Astrocyte (in vitro differentiated cells and primary cell): ENCODE results near the gene SPOCK1.

Experiments used
- CTCF ChIP-seq: IDR thresholded peaks from 2 replicates; pipeline ENCODE4 v1.5.1; 2011; ENCODE audit warnings: low read depth, mild to moderate bottlenecking, inconsistent platforms, low read length, moderate library complexity; ENCODE audit not compliant: insufficient read depth
- EZH2 ChIP-seq: IDR thresholded peaks from 2 replicates; pipeline ENCODE4 v1.6.1; 2012; ENCODE audit warnings: mild to moderate bottlenecking, low read length, inconsistent platforms; ENCODE audit not compliant: insufficient read depth

DNA sequence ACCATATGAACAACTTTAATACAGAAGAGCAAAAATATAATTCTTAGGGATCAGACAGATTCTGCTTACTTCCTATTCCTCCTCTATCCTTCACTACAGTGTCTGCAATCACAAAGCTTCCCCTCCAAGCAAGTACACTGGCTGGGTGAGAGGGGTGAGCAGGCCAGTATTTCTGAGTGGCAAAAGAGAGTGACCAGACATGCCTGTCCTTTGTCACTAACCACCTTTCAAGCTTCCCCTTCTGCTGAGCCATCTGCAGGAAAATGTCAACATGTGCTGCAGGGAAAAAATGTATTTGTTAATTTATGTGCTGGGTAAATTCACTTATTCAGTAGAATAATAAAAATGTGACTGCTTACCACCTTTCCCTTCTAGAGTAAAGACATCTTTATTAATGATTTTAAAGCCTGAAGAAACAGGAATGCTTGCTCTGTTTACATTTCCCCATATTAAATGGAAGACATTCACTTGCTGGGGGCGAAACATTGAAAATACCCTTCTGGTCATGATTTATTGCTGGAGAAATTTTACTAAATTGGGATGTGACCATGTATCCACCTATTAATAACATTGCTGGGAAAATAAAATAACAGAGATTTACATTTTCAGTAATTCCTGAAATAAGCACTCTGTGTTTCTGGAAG, 84.9 kb downstream of the SPOCK1 start:
- no peak for TF ChIP-seq CTCF
- no peak for TF ChIP-seq EZH2
